ENCODE results near the gene CHST1.

The CHST1 gene

DNA sequence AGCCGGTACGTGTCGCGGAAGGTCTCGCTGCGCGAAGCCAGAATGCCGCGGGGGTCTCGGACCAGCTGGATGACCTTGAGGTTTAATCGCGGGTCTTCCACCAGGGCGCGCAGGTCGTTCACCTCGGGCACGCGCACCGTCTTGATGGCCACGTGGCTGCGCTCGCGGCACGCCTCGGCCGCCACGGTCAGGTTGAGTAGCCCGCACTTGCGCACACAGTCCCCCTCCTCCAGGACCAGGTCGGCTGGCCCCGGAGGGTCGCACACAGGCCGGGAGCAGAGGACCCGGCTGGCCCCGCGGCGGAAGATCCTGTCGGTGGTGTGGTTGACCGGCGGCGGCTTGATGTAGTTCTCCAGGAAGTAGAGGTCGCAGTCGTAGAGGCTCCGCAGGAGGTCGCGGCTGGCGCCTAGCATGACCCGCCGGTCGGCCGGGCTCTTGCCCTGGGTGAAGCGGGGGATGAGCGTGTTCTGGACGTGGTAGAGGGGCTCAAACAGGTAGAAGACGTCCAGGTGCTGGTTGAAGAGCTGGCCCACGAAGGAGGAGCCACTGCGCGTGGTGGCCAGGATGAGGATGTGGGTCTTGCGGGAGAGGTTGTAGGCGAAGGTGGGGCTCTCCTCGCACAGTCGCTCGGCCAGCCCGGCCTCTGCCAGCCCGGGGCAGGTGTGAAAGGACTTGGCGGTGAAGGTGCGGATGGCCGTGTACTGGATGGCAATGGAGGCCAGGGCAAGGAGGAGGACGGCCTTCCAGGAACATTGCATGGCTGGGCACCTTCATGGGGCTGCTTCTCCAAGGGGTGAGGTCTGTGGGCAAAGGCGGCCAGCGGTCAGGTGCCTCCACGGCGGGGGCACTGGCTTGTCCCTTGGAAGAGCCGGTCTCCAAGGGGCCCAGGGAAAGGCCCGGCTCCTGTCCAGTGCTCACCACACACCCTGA is 15.0 kb downstream of the CHST1 start:
- DNase-seq: no peak
- TF ChIP-seq GATA1 (IDR thresholded peaks at IDR 0.05; ENCODE audit: low read depth, low read length) (no peak), POLR2A (IDR thresholded peaks at IDR 0.05; ENCODE audit: low read length) (no peak)

DNA sequence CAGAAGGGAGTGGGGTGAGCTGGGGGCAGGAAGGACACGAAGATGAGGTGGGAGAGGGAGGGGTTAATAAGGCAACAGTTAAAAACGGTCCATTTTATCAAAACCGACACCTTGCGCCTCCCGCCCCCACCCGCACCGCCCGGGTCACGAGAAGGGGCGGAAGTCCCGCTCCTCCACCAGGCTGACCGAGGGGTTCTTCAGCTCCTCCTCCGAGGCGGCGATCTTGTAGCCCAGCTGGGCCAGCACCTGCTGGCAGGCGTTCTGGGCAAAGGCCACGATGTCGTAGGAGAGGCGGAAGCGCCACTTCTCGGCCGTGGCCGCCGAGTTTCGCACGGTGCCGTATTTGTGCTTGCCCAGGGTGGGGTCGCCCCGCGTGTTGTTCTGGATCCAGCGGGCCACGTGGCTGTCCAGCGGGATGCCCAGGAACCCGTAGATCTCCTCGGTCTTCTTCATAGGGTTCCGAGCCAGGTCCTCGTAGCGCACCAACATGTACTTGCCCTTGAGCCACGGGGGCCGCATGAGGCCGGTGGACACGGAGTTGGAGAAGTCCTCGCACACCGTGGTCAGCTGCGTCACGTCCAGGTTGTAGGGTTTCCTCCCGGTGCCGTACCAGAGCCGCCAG is 15.8 kb downstream of the CHST1 start:
- TF ChIP-seq POLR2A (IDR thresholded peaks at IDR 0.05; ENCODE audit: low read length) (no peak), GATA1 (IDR thresholded peaks at IDR 0.05; ENCODE audit: low read depth, low read length) (no peak)
- DNase-seq: no peak

GRCh38 chr11:45648931-45649330 is 16.5 kb downstream of the CHST1 start:
- DNase-seq: no peak
- TF ChIP-seq GATA1 (IDR thresholded peaks at IDR 0.05; ENCODE audit: low read depth, low read length) (no peak), POLR2A (IDR thresholded peaks at IDR 0.05; ENCODE audit: low read length) (no peak)

- no peak for TF ChIP-seq POLR2A (IDR thresholded peaks at IDR 0.05; ENCODE audit: low read length)
- no peak for TF ChIP-seq GATA1 (IDR thresholded peaks at IDR 0.05; ENCODE audit: low read depth, low read length)
- DNase-seq: no peak
Observed at GRCh38 chr11:45647786-45648185, 17.6 kb downstream of the CHST1 start.

- TF ChIP-seq POLR2A (IDR thresholded peaks at IDR 0.05; ENCODE audit: low read length) (no peak), GATA1 (IDR thresholded peaks at IDR 0.05; ENCODE audit: low read depth, low read length) (no peak)
- DNase-seq: no peak
Observed at GRCh38 chr11:45647329-45647728, 18.1 kb downstream of the CHST1 start.

DNA sequence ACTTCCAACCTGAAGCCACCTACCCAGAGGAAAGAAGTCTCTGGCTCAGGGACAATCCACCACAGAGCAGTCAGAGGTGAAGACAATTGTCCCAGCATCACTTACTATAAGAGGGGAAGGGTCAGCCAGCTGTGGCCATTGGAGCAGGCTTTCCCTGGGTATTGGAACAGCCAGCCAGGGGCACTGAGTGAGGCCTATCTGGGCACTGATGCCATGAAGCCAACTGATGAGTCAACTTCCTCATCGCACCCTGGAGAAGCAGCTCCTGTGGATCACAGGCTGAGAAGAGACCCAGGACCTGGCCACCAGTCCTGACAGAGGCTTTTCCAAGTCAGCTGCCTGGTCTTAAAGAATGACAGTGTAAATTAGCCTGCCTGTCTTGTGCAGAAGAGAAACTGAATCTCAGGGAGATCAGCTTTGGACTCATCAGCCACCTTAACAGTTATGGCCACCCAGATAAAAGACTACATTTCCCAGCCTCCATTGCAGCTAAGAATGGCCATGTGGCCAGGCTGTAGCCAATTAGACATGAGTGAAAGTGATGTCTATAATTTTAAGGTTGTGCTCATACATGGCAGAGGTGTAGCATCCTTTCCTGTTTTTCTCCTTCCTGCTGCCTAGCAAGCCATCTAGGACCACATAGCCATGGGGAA is 19.0 kb downstream of the CHST1 start:
- TF ChIP-seq GATA1 (IDR thresholded peaks at IDR 0.05; ENCODE audit: low read depth, low read length) (no peak), POLR2A (IDR thresholded peaks at IDR 0.05; ENCODE audit: low read length) (no peak)
- peak in 1 of 2 experiments; percentile 16 for DNase-seq

GRCh38 chr11:45644981-45645889 is 20.2 kb downstream of the CHST1 start:
- DNase-seq: no peak
- no peak for TF ChIP-seq POLR2A (IDR thresholded peaks at IDR 0.05; ENCODE audit: low read length)
- TF ChIP-seq GATA1 (IDR thresholded peaks at IDR 0.05; ENCODE audit: low read depth, low read length): no peak

- no peak for TF ChIP-seq GATA1 (IDR thresholded peaks at IDR 0.05; ENCODE audit: low read depth, low read length)
- TF ChIP-seq POLR2A (IDR thresholded peaks at IDR 0.05; ENCODE audit: low read length): no peak
- no peak for DNase-seq
Observed at GRCh38 chr11:45643598-45644260, 21.7 kb downstream of the CHST1 start.

- no peak for TF ChIP-seq POLR2A (IDR thresholded peaks at IDR 0.05; ENCODE audit: low read length)
- no peak for TF ChIP-seq GATA1 (IDR thresholded peaks at IDR 0.05; ENCODE audit: low read depth, low read length)
- DNase-seq: no peak
Observed at GRCh38 chr11:45641961-45642360, 23.5 kb downstream of the CHST1 start.

GRCh38 chr11:45638051-45638450 is 27.4 kb downstream of the CHST1 start:
- DNase-seq: no peak
- no peak for TF ChIP-seq POLR2A (IDR thresholded peaks at IDR 0.05; ENCODE audit: low read length)
- TF ChIP-seq GATA1 (IDR thresholded peaks at IDR 0.05; ENCODE audit: low read depth, low read length): no peak

DNA sequence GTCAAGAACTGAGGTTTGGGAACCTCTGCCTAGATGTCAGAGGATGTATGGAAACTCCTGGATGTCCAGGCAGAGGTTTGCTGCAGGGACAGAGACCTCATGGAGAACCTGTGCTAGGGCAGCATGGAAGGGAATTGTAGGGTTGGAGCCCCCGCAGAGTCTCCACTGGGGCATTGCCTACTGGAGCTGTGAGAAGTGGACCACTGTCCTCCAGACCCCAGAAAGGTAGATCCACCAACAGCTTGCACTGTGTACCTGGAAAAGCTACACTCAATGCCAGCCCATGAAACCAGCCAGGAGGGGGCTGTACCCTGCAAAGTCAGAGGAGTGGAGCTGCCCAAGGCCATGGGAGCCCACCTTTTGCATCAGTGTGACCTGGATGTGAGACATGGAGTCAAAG is 29.5 kb downstream of the CHST1 start:
- TF ChIP-seq GATA1 (IDR thresholded peaks at IDR 0.05; ENCODE audit: low read depth, low read length) (no peak), POLR2A (IDR thresholded peaks at IDR 0.05; ENCODE audit: low read length) (no peak)
- DNase-seq: no peak

GRCh38 chr11:45625611-45626010 is 39.8 kb downstream of the CHST1 start:
- TF ChIP-seq GATA1 (IDR thresholded peaks at IDR 0.05; ENCODE audit: low read depth, low read length) (no peak), POLR2A (IDR thresholded peaks at IDR 0.05; ENCODE audit: low read length) (no peak)
- no peak for DNase-seq

DNA sequence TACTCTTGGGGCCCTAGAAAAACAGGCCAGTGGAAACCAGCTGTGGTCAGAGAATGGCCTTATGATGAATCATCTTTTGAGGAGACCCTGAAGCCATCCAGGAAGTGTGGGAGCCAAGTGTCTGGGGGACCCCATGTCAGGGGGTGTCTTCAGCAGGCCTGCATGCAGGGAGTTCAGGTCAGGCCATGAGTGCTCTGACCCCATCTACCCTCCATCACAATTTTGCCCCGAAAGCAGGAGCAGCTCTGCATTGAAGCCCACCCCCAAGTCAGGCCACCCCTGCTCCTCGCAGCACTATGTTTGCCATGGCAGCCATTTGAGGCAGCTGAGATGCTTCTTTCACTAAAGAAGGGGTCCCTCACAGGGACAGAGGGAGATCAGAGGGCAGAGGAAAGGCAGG is 41.3 kb downstream of the CHST1 start:
- TF ChIP-seq POLR2A (IDR thresholded peaks at IDR 0.05; ENCODE audit: low read length) (no peak), GATA1 (IDR thresholded peaks at IDR 0.05; ENCODE audit: low read depth, low read length) (no peak)
- DNase-seq: no peak

All from erythroblast (primary cell).